A673 (cell line): ENCODE results near the gene FCMR. TPM values are rescaled to one million over a fixed set of nuclear protein-coding genes. Genes with fewer than 3 reads are reported as not detected.

Experiments used
- BruUV-seq: library from RNA; stranded (reverse); fragments of 400-500 nt; replicated peaks from 2 replicates; lab custom pipeline; 2021; lab: Mats Ljungman, UMichigan
- CTCF ChIA-PET: fragments of 300-600 bp; sonication (Branson Sonifier 250); formaldehyde crosslinking; loops from one replicate; lab custom pipeline; 2022; ENCODE audit warnings: antibody characterized with exemption; lab: Charles Lee
- POLR2A ChIA-PET: fragments of 300-600 bp; sonication (Branson Sonifier 250); formaldehyde crosslinking; loops from one replicate; lab custom pipeline; 2022; ENCODE audit warnings: antibody characterized with exemption; ENCODE audit not compliant: low non-redundant PET; lab: Charles Lee
- DNase-seq: peaks from one replicate; pipeline ENCODE4 v3.0.0-alpha.2; 2015; ENCODE audit warnings: low spot score
- H3K27ac ChIP-seq: fragments of 200-600 bp; sonication (generic); 2 replicates; pipeline ENCODE4 v1.5.1; 2016; ENCODE audit warnings: mixed run types, low read depth, mild to moderate bottlenecking, mixed read lengths, antibody characterized with exemption, low read length; ENCODE audit not compliant: poor library complexity, severe bottlenecking
- H3K27me3 ChIP-seq: fragments of 200-600 bp; sonication (generic); replicated peaks from 2 replicates; pipeline ENCODE4 v1.6.1; 2017; ENCODE audit warnings: mixed run types, low read depth, mild to moderate bottlenecking, mixed read lengths, antibody characterized with exemption, low read length; ENCODE audit not compliant: insufficient read depth, poor library complexity
- H3K36me3 ChIP-seq: fragments of 200-600 bp; sonication (generic); 2 replicates; pipeline ENCODE4 v1.6.1; 2016; ENCODE audit warnings: mixed run types, mild to moderate bottlenecking, mixed read lengths, antibody characterized with exemption, low read length; ENCODE audit not compliant: insufficient read depth, poor library complexity, severe bottlenecking
- H3K4me1 ChIP-seq: fragments of 200-600 bp; sonication (generic); 2 replicates; pipeline ENCODE4 v1.6.1; 2017; ENCODE audit warnings: mixed run types, mild to moderate bottlenecking, mixed read lengths, antibody characterized with exemption, low read length; ENCODE audit not compliant: insufficient read depth, poor library complexity, severe bottlenecking
- H3K4me3 ChIP-seq: fragments of 200-600 bp; sonication (generic); 2 replicates; pipeline ENCODE4 v1.5.1; 2016; ENCODE audit warnings: low read depth, mixed run types, mild to moderate bottlenecking, mixed read lengths, low read length; ENCODE audit not compliant: poor library complexity, severe bottlenecking
- H3K9me3 ChIP-seq: fragments of 200-600 bp; sonication (generic); 2 replicates; pipeline ENCODE4 v1.6.1; 2016; ENCODE audit warnings: mixed run types, low read depth, mild to moderate bottlenecking, mixed read lengths, antibody characterized with exemption, low read length; ENCODE audit not compliant: poor library complexity, severe bottlenecking
- EZH2 ChIP-seq: fragments of 200-600 bp; sonication (generic); IDR thresholded peaks from 2 replicates; pipeline ENCODE4 v1.6.1; 2017; ENCODE audit warnings: borderline replicate concordance, low read depth, mild to moderate bottlenecking, mixed read lengths, antibody characterized with exemption, low read length; ENCODE audit not compliant: poor library complexity, severe bottlenecking
- intact Hi-C: fragments of 100-400 bp; cut with micrococcal nuclease; formaldehyde crosslinking; loops from one replicate; pipeline ENCODE4 v1.10.0; 2022; ENCODE audit not compliant: unreplicated experiment
- total RNA-seq: library from RNA; stranded (reverse); gene quantifications from 2 replicates; pipeline ENCODE4 v1.2.3, GENCODE V29; 2021
- TF ChIP-seq, protein P1 (sequence below): fragments of 300-800, 200-600 bp; sonication (generic); conservative IDR thresholded peaks from 2 replicates; pipeline ENCODE4 v1.5.1; 2017; ENCODE audit warnings: low read depth, mild to moderate bottlenecking, antibody characterized with exemption, low read length, moderate library complexity, mixed read lengths

Gene FCMR
- total RNA-seq, 1 experiment from 2014 or later, result not detected

DNA sequence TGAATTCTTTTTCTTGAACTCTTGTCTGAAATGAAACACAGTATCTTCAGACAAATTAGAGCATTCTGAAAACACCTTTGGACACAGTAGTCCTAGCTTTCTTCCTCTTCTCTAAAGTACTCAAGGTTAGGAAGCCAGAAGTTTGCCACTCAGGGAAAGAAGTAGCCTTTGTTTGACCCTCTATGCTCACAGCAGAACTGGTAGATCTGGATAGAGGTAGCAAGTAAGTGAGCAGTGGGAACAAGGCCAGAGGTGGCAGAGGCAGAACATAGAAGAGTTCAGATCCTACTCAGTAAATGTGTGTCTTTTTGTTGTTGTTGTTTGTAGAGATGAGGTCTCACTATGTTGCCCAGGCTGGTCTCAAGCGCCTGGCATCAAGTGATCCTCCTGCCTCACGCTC, 31.9 kb upstream of the FCMR start:
- Histone ChIP-seq H3K4me3 (no peak overlapping the region), H3K4me1 (no peaks in the 10 kb centered on the region), H3K27ac (no peak overlapping the region), H3K36me3 (no peaks in the 10 kb centered on the region), H3K27me3 (peaks cover 6% of the 10 kb centered on the region), H3K9me3 (no peaks in the 10 kb centered on the region)
- CTCF ChIA-PET, result no interaction called here
- no peak for DNase-seq
- intact Hi-C loops, result no loop called here
- TF ChIP-seq, protein P1, sequence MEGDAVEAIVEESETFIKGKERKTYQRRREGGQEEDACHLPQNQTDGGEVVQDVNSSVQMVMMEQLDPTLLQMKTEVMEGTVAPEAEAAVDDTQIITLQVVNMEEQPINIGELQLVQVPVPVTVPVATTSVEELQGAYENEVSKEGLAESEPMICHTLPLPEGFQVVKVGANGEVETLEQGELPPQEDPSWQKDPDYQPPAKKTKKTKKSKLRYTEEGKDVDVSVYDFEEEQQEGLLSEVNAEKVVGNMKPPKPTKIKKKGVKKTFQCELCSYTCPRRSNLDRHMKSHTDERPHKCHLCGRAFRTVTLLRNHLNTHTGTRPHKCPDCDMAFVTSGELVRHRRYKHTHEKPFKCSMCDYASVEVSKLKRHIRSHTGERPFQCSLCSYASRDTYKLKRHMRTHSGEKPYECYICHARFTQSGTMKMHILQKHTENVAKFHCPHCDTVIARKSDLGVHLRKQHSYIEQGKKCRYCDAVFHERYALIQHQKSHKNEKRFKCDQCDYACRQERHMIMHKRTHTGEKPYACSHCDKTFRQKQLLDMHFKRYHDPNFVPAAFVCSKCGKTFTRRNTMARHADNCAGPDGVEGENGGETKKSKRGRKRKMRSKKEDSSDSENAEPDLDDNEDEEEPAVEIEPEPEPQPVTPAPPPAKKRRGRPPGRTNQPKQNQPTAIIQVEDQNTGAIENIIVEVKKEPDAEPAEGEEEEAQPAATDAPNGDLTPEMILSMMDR, result no peak
- TF ChIP-seq EZH2, result no peak
- POLR2A ChIA-PET, result no interaction called here
- no TSS peak for BruUV-seq

DNA sequence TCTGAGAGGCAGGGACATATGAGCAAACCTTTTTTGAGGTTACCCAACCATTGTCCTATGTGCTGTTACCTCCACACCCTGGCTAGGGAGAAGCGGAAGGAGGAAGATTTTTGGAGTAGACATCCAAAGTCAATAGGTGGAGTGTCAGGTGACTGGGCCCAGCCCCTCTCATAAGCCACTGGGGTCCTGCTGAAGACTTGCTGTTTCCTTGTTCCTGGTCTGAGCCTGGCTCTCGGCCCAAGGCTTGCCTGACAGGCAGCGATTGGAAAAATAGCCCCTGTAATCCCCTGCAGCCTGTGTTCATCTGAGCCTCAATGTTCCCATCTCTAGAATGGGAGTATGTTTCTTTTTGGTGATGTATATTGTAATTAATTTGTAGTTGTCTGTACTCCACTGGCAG, 31.4 kb upstream of the FCMR start:
- no peak overlapping the region for H3K27ac ChIP-seq
- no peak for TF ChIP-seq EZH2
- TF ChIP-seq, protein P1, result no peak
- DNase-seq, result no peak
- CTCF ChIA-PET, result no interaction called here
- BruUV-seq, result no TSS peak
- no peak overlapping the region for H3K4me3 ChIP-seq
- H3K27me3 ChIP-seq, result peaks cover 4% of the 10 kb centered on the region
- no peaks in the 10 kb centered on the region for H3K4me1 ChIP-seq
- no peaks in the 10 kb centered on the region for H3K36me3 ChIP-seq
- intact Hi-C loops, result no loop called here
- POLR2A ChIA-PET, result no interaction called here
- H3K9me3 ChIP-seq, result no peaks in the 10 kb centered on the region

DNA sequence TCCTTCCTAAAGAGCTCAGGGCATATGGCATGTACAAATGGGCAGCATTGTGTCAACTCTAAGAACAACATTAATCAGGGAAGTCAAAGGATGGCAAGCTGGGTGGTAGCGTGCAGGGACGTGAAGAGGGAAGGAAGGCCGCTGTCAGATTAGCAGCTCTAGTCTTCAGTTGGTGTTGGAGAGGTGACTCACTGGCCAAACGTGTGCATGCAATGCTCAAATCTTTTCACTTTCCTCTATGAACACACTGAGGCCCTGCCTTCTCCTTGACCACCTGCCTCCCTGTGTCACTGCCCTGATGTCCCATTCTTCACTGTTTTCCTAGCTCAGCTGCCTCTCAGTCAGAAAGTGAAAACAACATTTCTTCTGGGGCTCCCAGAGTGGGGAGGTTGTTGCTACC, 30.4 kb upstream of the FCMR start:
- ChIA-PET POLR2A (no interaction called here), CTCF (no interaction called here)
- peaks cover 6% of the 10 kb centered on the region for H3K27me3 ChIP-seq
- H3K4me1 ChIP-seq, result no peaks in the 10 kb centered on the region
- no peak overlapping the region for H3K4me3 ChIP-seq
- intact Hi-C loops, result no loop called here
- no TSS peak for BruUV-seq
- no peak for TF ChIP-seq EZH2
- TF ChIP-seq, protein P1, result no peak
- DNase-seq, result no peak
- H3K9me3 ChIP-seq, result no peaks in the 10 kb centered on the region
- H3K36me3 ChIP-seq, result no peaks in the 10 kb centered on the region
- no peak overlapping the region for H3K27ac ChIP-seq
